Activated B cell treated with CpG ODN at 0.5 μM for 24 hours (primary cell): ENCODE measurements around the gene CCNQ. TPM values are rescaled to one million over a fixed set of nuclear protein-coding genes. Genes with fewer than 3 reads are reported as not detected.

Source experiments
- ATAC-seq: fragments of 200-7000 bp; cut with Tn5 transposase; one replicate; pipeline ENCODE4 v1.10.0; 2021; ENCODE audit warnings: low read depth, mild to moderate bottlenecking, moderate library complexity
- CTCF ChIA-PET: fragments of 350-600 bp; sonication (Branson Sonifier 250); formaldehyde crosslinking; loops from one replicate; lab custom pipeline; 2021; ENCODE audit warnings: antibody characterized with exemption; lab: Charles Lee
- POLR2A ChIA-PET: fragments of 350-600 bp; sonication (Branson Sonifier 250); formaldehyde crosslinking; loops from one replicate; lab custom pipeline; 2021; ENCODE audit warnings: antibody characterized with exemption; lab: Charles Lee
- DNase-seq: peaks from one replicate; pipeline ENCODE4 v3.0.0; 2022
- H3K27ac Mint-ChIP-seq: one replicate; pipeline ENCODE4 v1.8.0; 2020; ENCODE audit warnings: mixed read lengths
- H3K27me3 Mint-ChIP-seq: one replicate; pipeline ENCODE4 v1.8.0; 2021; ENCODE audit warnings: mixed read lengths
- H3K36me3 Mint-ChIP-seq: one replicate; pipeline ENCODE4 v1.8.0; 2021; ENCODE audit warnings: low read depth, mixed read lengths
- H3K4me1 Mint-ChIP-seq: one replicate; pipeline ENCODE4 v1.8.0; 2021; ENCODE audit warnings: mixed read lengths
- H3K4me3 Mint-ChIP-seq: one replicate; pipeline ENCODE4 v1.8.0; 2020; ENCODE audit warnings: mild to moderate bottlenecking, mixed read lengths
- H3K9me3 Mint-ChIP-seq: one replicate; pipeline ENCODE4 v1.8.0; 2020; ENCODE audit warnings: mixed read lengths
- CTCF ChIP-seq: fragments of 200-600 bp; IDR thresholded peaks from one replicate; pipeline ENCODE4 v1.8.0; 2022; ENCODE audit warnings: antibody characterized with exemption, mild to moderate bottlenecking
- intact Hi-C: fragments of 100-400 bp; cut with micrococcal nuclease; formaldehyde crosslinking; loops from one replicate; pipeline ENCODE4 v1.15.1; 2024
- total RNA-seq: library from RNA; stranded (reverse); gene quantifications from 2 replicates; pipeline ENCODE4 v1.2.3, GENCODE V29; 2022

The CCNQ gene
- total RNA-seq, 1 donor from 2014 or later = 25.8 TPM

- H3K4me1 Mint-ChIP-seq = peaks cover 36% of the 10 kb centered on the region
- CTCF ChIA-PET = interaction anchor here (1.6 to 1.8 kb wide), 2 partner anchors 10 to 25 kb away, joined by 4 to 9 read pairs; no protein-coding TSS in a partner anchor
- intact Hi-C loops = loop anchor here (1.0 to 10.0 kb wide), 6 partner anchors 11 to 657 kb away; partner anchors contain the start of genes ABCD1, ARHGAP4, BCAP31 and DUSP9
Measured at GRCh38 chrX:153599192-153600031, 473 bp upstream of the CCNQ start.

DNA sequence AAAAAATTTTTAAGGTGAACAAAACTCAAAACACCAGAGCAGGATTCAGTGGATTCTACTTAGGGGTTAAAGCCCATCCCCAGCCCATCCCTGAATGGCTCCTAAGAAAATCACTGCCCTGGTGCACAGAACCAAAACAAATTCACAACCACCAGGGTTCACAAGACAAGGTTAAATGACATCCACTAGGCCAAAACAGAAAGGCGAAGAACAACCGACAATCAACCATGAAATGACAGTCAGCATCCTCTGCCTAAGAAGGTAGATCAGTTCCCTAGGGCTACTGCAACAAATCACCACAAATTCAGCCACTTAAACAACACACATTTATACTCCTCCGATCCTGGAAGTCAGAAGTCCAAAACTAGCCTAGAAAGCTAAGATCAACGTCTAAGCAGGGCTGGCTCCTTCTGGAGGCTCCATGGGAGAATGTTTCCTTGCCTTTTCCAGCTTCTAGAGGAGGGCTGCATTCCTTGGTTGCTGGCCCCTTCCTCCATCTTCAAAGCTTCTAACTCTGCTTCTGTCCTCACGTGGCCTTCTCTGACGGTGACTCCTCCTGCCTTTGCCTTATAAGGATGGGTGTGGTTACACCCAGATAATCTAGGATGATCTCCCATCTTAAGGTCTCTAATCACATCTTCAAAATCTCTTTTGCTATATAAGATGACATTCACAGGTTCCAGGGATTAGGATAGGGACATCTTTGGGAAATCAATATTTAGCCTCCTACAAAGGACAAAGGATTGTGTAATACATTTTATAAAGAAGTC lies 1.8 kb downstream of the CCNQ start:
- ATAC-seq (peak; percentile 13), DNase-seq (no peak)
- no peak for TF ChIP-seq CTCF
- ChIA-PET POLR2A (interaction anchor here (1.3 kb wide), 1 partner anchor 15 kb away, joined by 9 read pairs; no protein-coding TSS in a partner anchor), CTCF (interaction anchor here (1.3 to 1.8 kb wide), 2 partner anchors 14 to 23 kb away, joined by 3 to 4 read pairs; no protein-coding TSS in a partner anchor)
- peak overlapping the region; percentile 86 for H3K27ac Mint-ChIP-seq
- H3K4me1 Mint-ChIP-seq = peaks cover 36% of the 10 kb centered on the region
- H3K27me3 Mint-ChIP-seq = no peaks in the 10 kb centered on the region
- H3K4me3 Mint-ChIP-seq = peak overlapping the region; percentile 88
- no peaks in the 10 kb centered on the region for H3K9me3 Mint-ChIP-seq
- intact Hi-C loops = loop anchor here (1.0 to 10.0 kb wide), 5 partner anchors 14 to 655 kb away; partner anchors contain the start of genes ARHGAP4, DUSP9 and HAUS7
- H3K36me3 Mint-ChIP-seq = peaks cover 29% of the 10 kb centered on the region

More at GRCh38 chrX:153599192-153600031, 473 bp upstream of the CCNQ start:
- peaks cover 11% of the 10 kb centered on the region for H3K36me3 Mint-ChIP-seq
- H3K27ac Mint-ChIP-seq = no peak overlapping the region
- POLR2A ChIA-PET = interaction anchor here (0.5 to 2.4 kb wide), 3 partner anchors 10 to 327 kb away, joined by 3 to 12 read pairs (median 3); no protein-coding TSS in a partner anchor
- TF ChIP-seq CTCF = no peak
- DNase-seq (peak; percentile 82), ATAC-seq (peak; percentile 84)
- H3K4me3 Mint-ChIP-seq = peak overlapping the region; percentile 77
- H3K27me3 Mint-ChIP-seq = no peaks in the 10 kb centered on the region
- no peaks in the 10 kb centered on the region for H3K9me3 Mint-ChIP-seq

- ATAC-seq (peak; percentile 23), DNase-seq (no peak)
- Mint-ChIP-seq H3K4me3 (peak overlapping the region; percentile 64), H3K9me3 (no peaks in the 10 kb centered on the region), H3K36me3 (peaks cover 38% of the 10 kb centered on the region), H3K27ac (peak overlapping the region; percentile 86), H3K4me1 (peaks cover 45% of the 10 kb centered on the region), H3K27me3 (no peaks in the 10 kb centered on the region)
- ChIA-PET POLR2A (interaction anchor here (1.3 kb wide), 1 partner anchor 11 kb away, joined by 3 read pairs; no protein-coding TSS in a partner anchor), CTCF (no interaction called here)
- intact Hi-C loops = loop anchor here (1.0 to 10.0 kb wide), 5 partner anchors 13 to 654 kb away; partner anchors contain the start of genes ARHGAP4, DUSP9 and HAUS7
- TF ChIP-seq CTCF = no peak
Measured at GRCh38 chrX:153595859-153596857, 2.8 kb downstream of the CCNQ start.

GRCh38 chrX:153595387-153595786 lies 3.6 kb downstream of the CCNQ start:
- H3K36me3 Mint-ChIP-seq = peaks cover 46% of the 10 kb centered on the region
- H3K27ac Mint-ChIP-seq = no peak overlapping the region
- peaks cover 52% of the 10 kb centered on the region for H3K4me1 Mint-ChIP-seq
- H3K4me3 Mint-ChIP-seq = no peak overlapping the region
- POLR2A ChIA-PET = interaction anchor here (1.3 kb wide), 1 partner anchor 12 kb away, joined by 3 read pairs; no protein-coding TSS in a partner anchor
- ATAC-seq = no peak
- no peak for TF ChIP-seq CTCF
- H3K9me3 Mint-ChIP-seq = no peaks in the 10 kb centered on the region
- CTCF ChIA-PET = no interaction called here
- intact Hi-C loops = loop anchor here (5.0 to 10.0 kb wide), 3 partner anchors 49 to 653 kb away; partner anchors contain the start of genes ARHGAP4 and DUSP9
- DNase-seq = no peak
- H3K27me3 Mint-ChIP-seq = no peaks in the 10 kb centered on the region
